Measurements from ENCODE around the gene PHLDA2.

DNA sequence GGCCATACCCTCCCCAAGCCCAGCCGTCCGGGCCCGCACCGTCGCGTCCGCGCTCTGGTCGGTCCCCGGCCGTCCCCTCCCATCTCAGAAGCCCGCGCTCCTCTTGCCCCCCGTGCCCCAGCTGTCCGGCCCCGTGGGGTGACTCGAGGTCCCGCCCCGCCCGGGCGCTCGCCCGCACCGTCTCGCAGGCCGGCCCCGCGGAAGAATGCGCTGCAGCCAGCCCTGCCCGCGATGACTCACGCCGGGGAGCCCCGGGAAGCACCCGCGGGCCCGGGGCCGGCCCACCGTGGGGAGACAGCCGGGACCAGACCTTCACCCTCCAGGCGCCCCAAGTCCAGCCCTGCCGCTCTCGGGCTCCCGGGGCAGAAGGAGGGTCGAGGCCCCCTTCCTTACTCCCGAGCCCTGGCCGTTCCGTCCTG lies 320 bp upstream of the PHLDA2 start:
- TF ChIP-seq, protein P1, sequence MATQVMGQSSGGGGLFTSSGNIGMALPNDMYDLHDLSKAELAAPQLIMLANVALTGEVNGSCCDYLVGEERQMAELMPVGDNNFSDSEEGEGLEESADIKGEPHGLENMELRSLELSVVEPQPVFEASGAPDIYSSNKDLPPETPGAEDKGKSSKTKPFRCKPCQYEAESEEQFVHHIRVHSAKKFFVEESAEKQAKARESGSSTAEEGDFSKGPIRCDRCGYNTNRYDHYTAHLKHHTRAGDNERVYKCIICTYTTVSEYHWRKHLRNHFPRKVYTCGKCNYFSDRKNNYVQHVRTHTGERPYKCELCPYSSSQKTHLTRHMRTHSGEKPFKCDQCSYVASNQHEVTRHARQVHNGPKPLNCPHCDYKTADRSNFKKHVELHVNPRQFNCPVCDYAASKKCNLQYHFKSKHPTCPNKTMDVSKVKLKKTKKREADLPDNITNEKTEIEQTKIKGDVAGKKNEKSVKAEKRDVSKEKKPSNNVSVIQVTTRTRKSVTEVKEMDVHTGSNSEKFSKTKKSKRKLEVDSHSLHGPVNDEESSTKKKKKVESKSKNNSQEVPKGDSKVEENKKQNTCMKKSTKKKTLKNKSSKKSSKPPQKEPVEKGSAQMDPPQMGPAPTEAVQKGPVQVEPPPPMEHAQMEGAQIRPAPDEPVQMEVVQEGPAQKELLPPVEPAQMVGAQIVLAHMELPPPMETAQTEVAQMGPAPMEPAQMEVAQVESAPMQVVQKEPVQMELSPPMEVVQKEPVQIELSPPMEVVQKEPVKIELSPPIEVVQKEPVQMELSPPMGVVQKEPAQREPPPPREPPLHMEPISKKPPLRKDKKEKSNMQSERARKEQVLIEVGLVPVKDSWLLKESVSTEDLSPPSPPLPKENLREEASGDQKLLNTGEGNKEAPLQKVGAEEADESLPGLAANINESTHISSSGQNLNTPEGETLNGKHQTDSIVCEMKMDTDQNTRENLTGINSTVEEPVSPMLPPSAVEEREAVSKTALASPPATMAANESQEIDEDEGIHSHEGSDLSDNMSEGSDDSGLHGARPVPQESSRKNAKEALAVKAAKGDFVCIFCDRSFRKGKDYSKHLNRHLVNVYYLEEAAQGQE (IDR thresholded peaks at IDR 0.05; ENCODE audit: unreplicated experiment) = no peak
- TF ChIP-seq EZH2 (IDR thresholded peaks at IDR 0.05; ENCODE audit: low read depth, unreplicated experiment) (peak; percentile 65), POLR2AphosphoS5 (IDR thresholded peaks at IDR 0.05; ENCODE audit: low read depth) (no peak), EZH2phosphoT487 (IDR thresholded peaks at IDR 0.05; ENCODE audit: unreplicated experiment) (no peak), CREB1 (CRISPR knock-in tag; IDR thresholded peaks at IDR 0.05; ENCODE audit: low read depth) (no peak), ZNF331 (CRISPR knock-in tag; IDR thresholded peaks at IDR 0.05; ENCODE audit: low read depth) (no peak), JUNB (IDR thresholded peaks at IDR 0.05; ENCODE audit: unreplicated experiment) (no peak), ZNF114 (CRISPR knock-in tag; IDR thresholded peaks at IDR 0.05) (no peak), NANOG (IDR thresholded peaks at IDR 0.05; ENCODE audit: borderline replicate concordance) (no peak), STAT1 (IDR thresholded peaks at IDR 0.05; ENCODE audit: unreplicated experiment) (no peak)
- TF ChIP-seq, protein P2, sequence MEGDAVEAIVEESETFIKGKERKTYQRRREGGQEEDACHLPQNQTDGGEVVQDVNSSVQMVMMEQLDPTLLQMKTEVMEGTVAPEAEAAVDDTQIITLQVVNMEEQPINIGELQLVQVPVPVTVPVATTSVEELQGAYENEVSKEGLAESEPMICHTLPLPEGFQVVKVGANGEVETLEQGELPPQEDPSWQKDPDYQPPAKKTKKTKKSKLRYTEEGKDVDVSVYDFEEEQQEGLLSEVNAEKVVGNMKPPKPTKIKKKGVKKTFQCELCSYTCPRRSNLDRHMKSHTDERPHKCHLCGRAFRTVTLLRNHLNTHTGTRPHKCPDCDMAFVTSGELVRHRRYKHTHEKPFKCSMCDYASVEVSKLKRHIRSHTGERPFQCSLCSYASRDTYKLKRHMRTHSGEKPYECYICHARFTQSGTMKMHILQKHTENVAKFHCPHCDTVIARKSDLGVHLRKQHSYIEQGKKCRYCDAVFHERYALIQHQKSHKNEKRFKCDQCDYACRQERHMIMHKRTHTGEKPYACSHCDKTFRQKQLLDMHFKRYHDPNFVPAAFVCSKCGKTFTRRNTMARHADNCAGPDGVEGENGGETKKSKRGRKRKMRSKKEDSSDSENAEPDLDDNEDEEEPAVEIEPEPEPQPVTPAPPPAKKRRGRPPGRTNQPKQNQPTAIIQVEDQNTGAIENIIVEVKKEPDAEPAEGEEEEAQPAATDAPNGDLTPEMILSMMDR (conservative IDR thresholded peaks at IDR 0.05; ENCODE audit: low read depth in 2 of 2) = no peak
- TF ChIP-seq, protein P3, sequence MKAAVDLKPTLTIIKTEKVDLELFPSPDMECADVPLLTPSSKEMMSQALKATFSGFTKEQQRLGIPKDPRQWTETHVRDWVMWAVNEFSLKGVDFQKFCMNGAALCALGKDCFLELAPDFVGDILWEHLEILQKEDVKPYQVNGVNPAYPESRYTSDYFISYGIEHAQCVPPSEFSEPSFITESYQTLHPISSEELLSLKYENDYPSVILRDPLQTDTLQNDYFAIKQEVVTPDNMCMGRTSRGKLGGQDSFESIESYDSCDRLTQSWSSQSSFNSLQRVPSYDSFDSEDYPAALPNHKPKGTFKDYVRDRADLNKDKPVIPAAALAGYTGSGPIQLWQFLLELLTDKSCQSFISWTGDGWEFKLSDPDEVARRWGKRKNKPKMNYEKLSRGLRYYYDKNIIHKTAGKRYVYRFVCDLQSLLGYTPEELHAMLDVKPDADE (IDR thresholded peaks at IDR 0.05) = no peak
- TF ChIP-seq, protein P4, sequence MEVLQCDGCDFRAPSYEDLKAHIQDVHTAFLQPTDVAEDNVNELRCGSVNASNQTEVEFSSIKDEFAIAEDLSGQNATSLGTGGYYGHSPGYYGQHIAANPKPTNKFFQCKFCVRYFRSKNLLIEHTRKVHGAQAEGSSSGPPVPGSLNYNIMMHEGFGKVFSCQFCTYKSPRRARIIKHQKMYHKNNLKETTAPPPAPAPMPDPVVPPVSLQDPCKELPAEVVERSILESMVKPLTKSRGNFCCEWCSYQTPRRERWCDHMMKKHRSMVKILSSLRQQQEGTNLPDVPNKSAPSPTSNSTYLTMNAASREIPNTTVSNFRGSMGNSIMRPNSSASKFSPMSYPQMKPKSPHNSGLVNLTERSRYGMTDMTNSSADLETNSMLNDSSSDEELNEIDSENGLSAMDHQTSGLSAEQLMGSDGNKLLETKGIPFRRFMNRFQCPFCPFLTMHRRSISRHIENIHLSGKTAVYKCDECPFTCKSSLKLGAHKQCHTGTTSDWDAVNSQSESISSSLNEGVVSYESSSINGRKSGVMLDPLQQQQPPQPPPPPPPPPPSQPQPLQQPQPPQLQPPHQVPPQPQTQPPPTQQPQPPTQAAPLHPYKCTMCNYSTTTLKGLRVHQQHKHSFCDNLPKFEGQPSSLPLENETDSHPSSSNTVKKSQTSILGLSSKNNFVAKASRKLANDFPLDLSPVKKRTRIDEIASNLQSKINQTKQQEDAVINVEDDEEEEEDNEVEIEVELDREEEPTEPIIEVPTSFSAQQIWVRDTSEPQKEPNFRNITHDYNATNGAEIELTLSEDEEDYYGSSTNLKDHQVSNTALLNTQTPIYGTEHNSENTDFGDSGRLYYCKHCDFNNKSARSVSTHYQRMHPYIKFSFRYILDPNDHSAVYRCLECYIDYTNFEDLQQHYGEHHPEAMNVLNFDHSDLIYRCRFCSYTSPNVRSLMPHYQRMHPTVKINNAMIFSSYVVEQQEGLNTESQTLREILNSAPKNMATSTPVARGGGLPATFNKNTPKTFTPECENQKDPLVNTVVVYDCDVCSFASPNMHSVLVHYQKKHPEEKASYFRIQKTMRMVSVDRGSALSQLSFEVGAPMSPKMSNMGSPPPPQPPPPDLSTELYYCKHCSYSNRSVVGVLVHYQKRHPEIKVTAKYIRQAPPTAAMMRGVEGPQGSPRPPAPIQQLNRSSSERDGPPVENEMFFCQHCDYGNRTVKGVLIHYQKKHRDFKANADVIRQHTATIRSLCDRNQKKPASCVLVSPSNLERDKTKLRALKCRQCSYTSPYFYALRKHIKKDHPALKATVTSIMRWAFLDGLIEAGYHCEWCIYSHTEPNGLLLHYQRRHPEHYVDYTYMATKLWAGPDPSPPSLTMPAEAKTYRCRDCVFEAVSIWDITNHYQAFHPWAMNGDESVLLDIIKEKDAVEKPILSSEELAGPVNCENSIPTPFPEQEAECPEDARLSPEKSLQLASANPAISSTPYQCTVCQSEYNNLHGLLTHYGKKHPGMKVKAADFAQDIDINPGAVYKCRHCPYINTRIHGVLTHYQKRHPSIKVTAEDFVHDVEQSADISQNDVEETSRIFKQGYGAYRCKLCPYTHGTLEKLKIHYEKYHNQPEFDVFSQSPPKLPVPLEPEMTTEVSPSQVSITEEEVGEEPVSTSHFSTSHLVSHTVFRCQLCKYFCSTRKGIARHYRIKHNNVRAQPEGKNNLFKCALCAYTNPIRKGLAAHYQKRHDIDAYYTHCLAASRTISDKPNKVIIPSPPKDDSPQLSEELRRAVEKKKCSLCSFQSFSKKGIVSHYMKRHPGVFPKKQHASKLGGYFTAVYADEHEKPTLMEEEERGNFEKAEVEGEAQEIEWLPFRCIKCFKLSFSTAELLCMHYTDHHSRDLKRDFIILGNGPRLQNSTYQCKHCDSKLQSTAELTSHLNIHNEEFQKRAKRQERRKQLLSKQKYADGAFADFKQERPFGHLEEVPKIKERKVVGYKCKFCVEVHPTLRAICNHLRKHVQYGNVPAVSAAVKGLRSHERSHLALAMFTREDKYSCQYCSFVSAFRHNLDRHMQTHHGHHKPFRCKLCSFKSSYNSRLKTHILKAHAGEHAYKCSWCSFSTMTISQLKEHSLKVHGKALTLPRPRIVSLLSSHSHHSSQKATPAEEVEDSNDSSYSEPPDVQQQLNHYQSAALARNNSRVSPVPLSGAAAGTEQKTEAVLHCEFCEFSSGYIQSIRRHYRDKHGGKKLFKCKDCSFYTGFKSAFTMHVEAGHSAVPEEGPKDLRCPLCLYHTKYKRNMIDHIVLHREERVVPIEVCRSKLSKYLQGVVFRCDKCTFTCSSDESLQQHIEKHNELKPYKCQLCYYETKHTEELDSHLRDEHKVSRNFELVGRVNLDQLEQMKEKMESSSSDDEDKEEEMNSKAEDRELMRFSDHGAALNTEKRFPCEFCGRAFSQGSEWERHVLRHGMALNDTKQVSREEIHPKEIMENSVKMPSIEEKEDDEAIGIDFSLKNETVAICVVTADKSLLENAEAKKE (CRISPR knock-in tag; IDR thresholded peaks at IDR 0.05) = no peak
